Coronary artery (tissue), 2 donors: ENCODE results near the gene CRYGN.

Source experiments
- DNase-seq: peaks from one replicate; pipeline ENCODE4 v3.0.0-alpha.2; 2017; ENCODE audit warnings: low spot score
- H3K27ac ChIP-seq, 2 donors: fragments of 200-600 bp; sonication (generic); one replicate each; pipeline ENCODE4 v1.5.1; 2016 to 2019
- H3K4me3 ChIP-seq: fragments of 200-600 bp; sonication (generic); 2 replicates; pipeline ENCODE4 v1.5.1; 2016; ENCODE audit warnings: mild to moderate bottlenecking, moderate library complexity
- CTCF ChIP-seq: fragments of 200-600 bp; sonication (generic); IDR thresholded peaks from one replicate; pipeline ENCODE4 v1.5.1; 2019; ENCODE audit warnings: antibody characterized with exemption

The CRYGN gene

DNA sequence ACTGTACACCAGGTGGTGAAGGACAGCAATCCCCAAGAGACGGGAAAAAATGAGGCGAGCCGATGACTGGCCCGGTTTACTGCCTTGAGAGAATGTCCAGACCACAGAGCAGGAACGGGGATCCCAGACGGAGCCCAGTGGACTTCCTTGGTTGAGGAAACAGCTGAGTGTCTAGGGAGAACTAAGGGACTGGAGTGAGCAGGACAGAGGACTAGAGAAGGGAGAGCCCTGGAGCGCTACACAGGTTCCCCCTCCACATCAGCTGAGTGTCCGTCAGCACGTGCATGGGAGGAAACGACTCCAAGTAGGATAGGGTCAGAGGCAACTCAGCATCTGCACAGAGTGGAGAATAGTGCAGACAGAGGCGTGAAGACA lies 23.0 kb downstream of the CRYGN start:
- H3K27ac ChIP-seq = no peak overlapping the region

GRCh38 chr7:151416112-151416940 lies 23.6 kb downstream of the CRYGN start:
- Histone ChIP-seq H3K27ac (no peak overlapping the region), H3K4me3 (no peak overlapping the region)
- DNase-seq = no peak
- no peak for TF ChIP-seq CTCF

More for the DNA sequence above, 23.0 kb downstream of the CRYGN start:
- H3K4me3 ChIP-seq = no peak overlapping the region
- no peak for TF ChIP-seq CTCF
- DNase-seq = no peak

DNA sequence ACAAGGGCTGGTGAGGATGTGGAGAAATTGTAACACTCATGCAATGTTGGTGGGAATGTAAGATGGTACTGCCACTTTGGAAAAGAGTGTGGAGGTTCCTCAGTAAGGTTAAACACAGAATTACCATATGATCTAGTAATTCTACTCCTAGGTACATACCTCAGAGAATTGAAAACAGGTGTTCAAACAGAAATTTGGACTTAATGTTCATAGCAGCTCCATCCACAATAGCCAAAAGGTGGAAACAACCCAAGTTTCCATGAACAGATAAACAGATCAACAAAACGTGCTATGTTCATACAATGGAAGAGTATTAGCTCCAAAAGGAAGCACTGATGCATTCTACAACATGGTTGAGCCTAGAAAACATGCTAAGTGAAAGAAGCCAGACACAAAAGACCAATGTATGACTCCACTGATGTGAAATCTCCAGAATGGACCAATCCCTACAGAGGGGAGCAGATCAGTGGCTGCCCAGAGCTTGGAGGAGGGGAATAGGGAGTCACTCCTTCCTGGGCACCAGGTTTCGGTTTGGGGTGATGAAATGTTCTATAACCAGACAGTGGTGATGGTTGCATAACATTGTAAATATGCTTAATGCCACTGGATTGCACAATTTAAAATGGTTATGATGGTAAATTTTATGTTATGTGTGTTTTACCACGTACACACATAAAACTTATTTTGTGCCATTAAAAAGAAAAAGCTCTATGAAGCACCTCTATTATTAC lies 24.4 kb downstream of the CRYGN start:
- Histone ChIP-seq H3K4me3 (no peak overlapping the region), H3K27ac (no peak overlapping the region)
- DNase-seq = no peak
- no peak for TF ChIP-seq CTCF

GRCh38 chr7:151413241-151413640 lies 26.7 kb downstream of the CRYGN start:
- TF ChIP-seq CTCF = no peak
- H3K27ac ChIP-seq = no peak overlapping the region
- DNase-seq = no peak
- H3K4me3 ChIP-seq = no peak overlapping the region

DNA sequence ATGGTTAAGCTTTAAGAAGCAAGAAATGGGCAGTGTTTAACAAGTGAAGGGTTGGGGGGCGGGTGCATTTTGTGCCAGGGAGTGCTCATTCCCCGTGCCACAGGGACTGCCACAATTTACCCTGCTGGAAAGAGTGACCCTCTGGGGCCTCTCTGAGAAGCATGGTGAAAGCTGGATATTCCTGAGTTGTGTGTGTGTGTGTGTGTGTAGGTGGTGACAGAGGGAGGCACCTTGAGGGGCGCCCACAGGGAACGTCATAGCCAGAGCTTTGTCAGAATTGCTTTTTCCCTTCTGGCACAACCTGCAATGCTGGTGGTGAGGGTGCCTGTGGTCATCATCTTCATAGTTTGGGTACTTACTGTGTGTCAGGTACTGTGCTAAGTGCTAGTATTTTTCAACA lies 27.6 kb downstream of the CRYGN start:
- no peak for TF ChIP-seq CTCF
- Histone ChIP-seq H3K4me3 (no peak overlapping the region), H3K27ac (no peak overlapping the region)
- no peak for DNase-seq

- Histone ChIP-seq H3K4me3 (no peak overlapping the region), H3K27ac (no peak overlapping the region)
- DNase-seq = no peak
- TF ChIP-seq CTCF = no peak
These were observed 28.4 kb downstream of the CRYGN start for GRCh38 chr7:151411551-151411950.
